GM21528 (cell line): ENCODE measurements around the gene VPS9D1.
"Not testable (repeated sequence)": the region's sequence is repeated elsewhere in the genome, so short reads cannot be mapped to it uniquely, and the experiment has no call there.

Experiments
- ATAC-seq: cut with Tn5 transposase; IDR thresholded peaks from one replicate; pipeline ENCODE4 v1.9.1; 2021; ENCODE audit warnings: mild to moderate bottlenecking, moderate library complexity; ENCODE audit not compliant: unreplicated experiment, low FRiP score

The VPS9D1 gene

GRCh38 chr16:89670496-89671431, 49.9 kb downstream of the VPS9D1 start:
- no peak for ATAC-seq

- ATAC-seq: no peak
Measured at GRCh38 chr16:89669755-89670154, 50.9 kb downstream of the VPS9D1 start.

GRCh38 chr16:89668790-89669158, 51.9 kb downstream of the VPS9D1 start:
- no peak for ATAC-seq

GRCh38 chr16:89667633-89668032, 53.1 kb downstream of the VPS9D1 start:
- ATAC-seq: no peak

- ATAC-seq: not testable (repeated sequence)
Measured at GRCh38 chr16:89667000-89667399, 53.7 kb downstream of the VPS9D1 start.

GRCh38 chr16:89664238-89664637, 56.5 kb downstream of the VPS9D1 start:
- ATAC-seq: not testable (repeated sequence)

GRCh38 chr16:89661215-89661614, 59.5 kb downstream of the VPS9D1 start:
- ATAC-seq: no peak

- ATAC-seq: no peak
Measured at GRCh38 chr16:89660146-89660545, 60.6 kb downstream of the VPS9D1 start.

- ATAC-seq: no peak
Measured at GRCh38 chr16:89658221-89658879, 62.3 kb downstream of the VPS9D1 start.

GRCh38 chr16:89657442-89658220, 63.1 kb downstream of the VPS9D1 start, which contains the start of the genes CHMP1A and SPATA33:
Gene CHMP1A (minus strand): TSS chr16:89657708. CDS start chr16:89657588, 120 bp downstream.
Gene SPATA33 (plus strand): TSS chr16:89657836. CDS start chr16:89657912, 76 bp downstream.
- peak; percentile 88 for ATAC-seq
